Neural progenitor cell (in vitro differentiated cells): Measurements from ENCODE around the gene GABARAPL1. TPM values are rescaled to one million over a fixed set of nuclear protein-coding genes. Genes with fewer than 3 reads are reported as not detected.

ENCODE experiments used
- DNase-seq: peaks from one replicate; pipeline ENCODE4 v3.0.0-alpha.2; 2016; ENCODE audit warnings: low spot score
- H2AFZ ChIP-seq: fragments of 200-600 bp; sonication (generic); replicated peaks from 2 replicates; pipeline ENCODE4 v1.6.1; 2016; ENCODE audit warnings: antibody characterized with exemption
- H3F3A ChIP-seq: fragments of 200-600 bp; sonication (generic); 2 replicates; pipeline ENCODE4 v1.6.1; 2016; ENCODE audit warnings: antibody characterized with exemption, low read depth
- H3K27ac ChIP-seq: fragments of 200-600 bp; sonication (generic); 2 replicates; pipeline ENCODE4 v1.5.1; 2016; ENCODE audit warnings: mild to moderate bottlenecking
- H3K27me3 ChIP-seq: fragments of 200-600 bp; sonication (generic); 2 replicates; pipeline ENCODE4 v1.6.1; 2016; ENCODE audit warnings: mild to moderate bottlenecking, moderate library complexity
- H3K36me3 ChIP-seq: fragments of 200-600 bp; sonication (generic); 2 replicates; pipeline ENCODE4 v1.5.1; 2016
- H3K4me1 ChIP-seq: fragments of 200-600 bp; sonication (generic); 2 replicates; pipeline ENCODE4 v1.6.1; 2016; ENCODE audit warnings: mixed run types
- H3K4me2 ChIP-seq: fragments of 200-600 bp; sonication (generic); 2 replicates; pipeline ENCODE4 v1.6.1; 2016
- H3K4me3 ChIP-seq: fragments of 200-600 bp; sonication (generic); 2 replicates; pipeline ENCODE4 v1.5.1; 2016
- H3K79me2 ChIP-seq: fragments of 200-600 bp; sonication (generic); 2 replicates; pipeline ENCODE4 v1.6.1; 2016; ENCODE audit warnings: low read depth
- H3K9ac ChIP-seq: fragments of 200-600 bp; sonication (generic); 2 replicates; pipeline ENCODE4 v1.6.1; 2016
- H3K9me3 ChIP-seq: fragments of 200-600 bp; sonication (generic); 2 replicates; pipeline ENCODE4 v1.5.1; 2016; ENCODE audit warnings: low read depth
- H4K20me1 ChIP-seq: fragments of 200-600 bp; sonication (generic); 2 replicates; pipeline ENCODE4 v1.6.1; 2016; ENCODE audit warnings: low read depth
- H3K27ac Mint-ChIP-seq: 3 replicates; pipeline ENCODE4 v1.8.0; 2021; ENCODE audit warnings: mixed read lengths
- H3K27me3 Mint-ChIP-seq: 2 replicates; pipeline ENCODE4 v1.8.0; 2022; ENCODE audit warnings: low read depth, mild to moderate bottlenecking, inconsistent platforms, moderate library complexity, mixed read lengths; ENCODE audit not compliant: insufficient read depth
- H3K36me3 Mint-ChIP-seq: 3 replicates; pipeline ENCODE4 v1.8.0; 2021; ENCODE audit warnings: mixed read lengths
- H3K4me1 Mint-ChIP-seq: 3 replicates; pipeline ENCODE4 v1.8.0; 2021; ENCODE audit warnings: mixed read lengths
- H3K4me3 Mint-ChIP-seq: 3 replicates; pipeline ENCODE4 v1.8.0; 2021; ENCODE audit warnings: mild to moderate bottlenecking, moderate library complexity, mixed read lengths
- H3K9me3 Mint-ChIP-seq: 3 replicates; pipeline ENCODE4 v1.8.0; 2020; ENCODE audit warnings: mixed read lengths
- CTCF ChIP-seq: fragments of 200-600 bp; sonication (generic); IDR thresholded peaks from 2 replicates; pipeline ENCODE4 v1.5.1; 2017; ENCODE audit warnings: antibody characterized with exemption, mild to moderate bottlenecking
- EZH2 ChIP-seq: fragments of 200-600 bp; sonication (generic); IDR thresholded peaks from 2 replicates; pipeline ENCODE4 v1.6.1; 2017; ENCODE audit warnings: antibody characterized with exemption, mild to moderate bottlenecking, moderate library complexity
- EZH2phosphoT487 ChIP-seq: fragments of 200-600 bp; sonication (generic); IDR thresholded peaks from 2 replicates; pipeline ENCODE4 v1.6.1; 2017; ENCODE audit warnings: antibody characterized with exemption
- total RNA-seq: library from RNA; depleted of rRNA; stranded (reverse); fragments of >200 nt; gene quantifications from 2 replicates; pipeline ENCODE4 v1.2.3, GENCODE V29; 2015; ENCODE audit warnings: low replicate concordance

The GABARAPL1 gene
- total RNA-seq, 1 donor from 2014 or later: 38.9 TPM

DNA sequence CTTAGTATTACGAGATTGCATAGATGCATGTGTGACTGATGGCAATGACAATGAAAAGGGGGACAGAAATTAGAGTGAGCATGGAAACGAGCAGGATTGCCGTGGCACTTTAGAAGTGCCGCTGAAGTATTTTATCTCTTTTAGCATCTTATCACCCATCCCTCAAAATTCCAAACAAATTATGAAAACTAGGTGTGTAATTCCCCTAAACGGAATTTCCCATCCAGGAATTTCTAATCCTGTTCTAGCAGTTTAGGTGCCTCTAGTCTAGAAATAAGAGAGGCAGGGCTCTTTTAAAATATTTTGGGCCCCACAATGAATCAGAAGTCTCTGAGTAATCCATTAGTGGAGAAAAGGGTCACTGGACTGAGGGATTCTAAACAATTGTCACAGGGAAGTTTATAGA, 32.9 kb upstream of the GABARAPL1 start:
- no peaks in the 10 kb centered on the region for H3K27me3 ChIP-seq
- no peaks in the 10 kb centered on the region for H3K4me1 ChIP-seq
- no peaks in the 10 kb centered on the region for H3K36me3 ChIP-seq
- Mint-ChIP-seq H3K9me3 (no peaks in the 10 kb centered on the region), H3K27me3 (no peaks in the 10 kb centered on the region), H3K27ac (no peak overlapping the region), H3K4me3 (no peak overlapping the region), H3K36me3 (no peaks in the 10 kb centered on the region), H3K4me1 (peaks cover 10% of the 10 kb centered on the region)
- H4K20me1 ChIP-seq: no peaks in the 10 kb centered on the region
- H3K9me3 ChIP-seq: no peaks in the 10 kb centered on the region
- no peak overlapping the region for H3K4me3 ChIP-seq
- no peaks in the 10 kb centered on the region for H3K79me2 ChIP-seq
- H3K9ac ChIP-seq: no peak overlapping the region
- DNase-seq: no peak
- no peak overlapping the region for H2AFZ ChIP-seq
- H3K27ac ChIP-seq: no peak overlapping the region
- TF ChIP-seq CTCF (no peak), EZH2 (no peak), EZH2phosphoT487 (no peak)
- H3K4me2 ChIP-seq: no peak overlapping the region
- H3F3A ChIP-seq: no peaks in the 10 kb centered on the region

- no peaks in the 10 kb centered on the region for H3K36me3 Mint-ChIP-seq
- no peaks in the 10 kb centered on the region for H3K27me3 Mint-ChIP-seq
- H3K4me3 Mint-ChIP-seq: no peak overlapping the region
- Histone ChIP-seq H4K20me1 (no peaks in the 10 kb centered on the region), H3K4me3 (no peak overlapping the region), H3K4me1 (no peaks in the 10 kb centered on the region), H3K9ac (no peak overlapping the region), H3K36me3 (no peaks in the 10 kb centered on the region), H3K9me3 (no peaks in the 10 kb centered on the region), H3K27ac (no peak overlapping the region), H3K79me2 (no peaks in the 10 kb centered on the region), H3F3A (no peaks in the 10 kb centered on the region), H2AFZ (no peak overlapping the region), H3K27me3 (no peaks in the 10 kb centered on the region), H3K4me2 (no peak overlapping the region)
- no peak for DNase-seq
- H3K9me3 Mint-ChIP-seq: no peaks in the 10 kb centered on the region
- no peak for TF ChIP-seq EZH2phosphoT487
- TF ChIP-seq EZH2: no peak
- TF ChIP-seq CTCF: no peak
- no peak overlapping the region for H3K27ac Mint-ChIP-seq
- H3K4me1 Mint-ChIP-seq: peaks cover 10% of the 10 kb centered on the region
Observed at GRCh38 chr12:10182354-10183049, 30.2 kb upstream of the GABARAPL1 start.

DNA sequence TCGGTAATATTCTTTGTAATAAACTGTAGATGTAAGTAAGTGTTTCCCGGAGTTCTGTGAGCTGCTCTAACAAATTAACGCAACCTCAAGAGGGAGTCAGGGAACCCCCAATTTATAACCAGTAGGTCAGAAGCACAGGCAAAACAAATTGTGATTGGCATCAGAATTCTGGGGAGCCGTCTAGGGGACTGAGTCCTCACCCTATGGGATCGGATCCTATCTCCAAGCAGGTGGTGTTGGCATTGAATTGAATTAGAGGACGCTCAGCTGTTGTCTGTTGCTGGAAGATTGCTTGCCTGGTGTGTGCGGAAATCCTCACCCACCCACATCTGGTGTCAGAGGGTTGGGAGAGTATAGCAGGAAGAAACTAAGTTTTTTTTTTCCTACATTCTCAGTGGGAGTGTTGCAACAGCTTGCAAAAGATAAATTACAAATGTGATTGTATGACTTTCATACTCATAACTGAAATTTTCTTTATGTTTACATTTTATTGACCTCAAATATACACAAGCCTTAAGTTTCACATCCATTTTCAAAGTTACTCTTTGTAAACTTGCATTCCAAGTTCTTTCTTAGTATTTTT, 28.3 kb upstream of the GABARAPL1 start:
- no peaks in the 10 kb centered on the region for H3K9me3 ChIP-seq
- no peaks in the 10 kb centered on the region for H3K79me2 ChIP-seq
- H3K27me3 ChIP-seq: no peaks in the 10 kb centered on the region
- H3K27me3 Mint-ChIP-seq: peaks cover 4% of the 10 kb centered on the region
- no peak for DNase-seq
- no peaks in the 10 kb centered on the region for H4K20me1 ChIP-seq
- no peaks in the 10 kb centered on the region for H3K4me1 ChIP-seq
- no peaks in the 10 kb centered on the region for H3K36me3 Mint-ChIP-seq
- H3F3A ChIP-seq: no peaks in the 10 kb centered on the region
- no peak overlapping the region for H2AFZ ChIP-seq
- TF ChIP-seq EZH2 (no peak), CTCF (no peak), EZH2phosphoT487 (no peak)
- H3K4me3 ChIP-seq: no peak overlapping the region
- H3K4me1 Mint-ChIP-seq: peaks cover 4% of the 10 kb centered on the region
- H3K36me3 ChIP-seq: no peaks in the 10 kb centered on the region
- H3K27ac Mint-ChIP-seq: no peak overlapping the region
- no peak overlapping the region for H3K27ac ChIP-seq
- H3K4me2 ChIP-seq: no peak overlapping the region
- no peak overlapping the region for H3K4me3 Mint-ChIP-seq
- no peak overlapping the region for H3K9ac ChIP-seq
- no peaks in the 10 kb centered on the region for H3K9me3 Mint-ChIP-seq
